Measurements from ENCODE around the gene HSDL2.
"Not testable (repeated sequence)": the region's sequence is repeated elsewhere in the genome, so short reads cannot be mapped to it uniquely, and the experiment has no call there.

The HSDL2 gene

GRCh38 chr9:112501287-112501686 is 121.4 kb downstream of the HSDL2 start:
- DNase-seq (ENCODE audit: low read depth) = no peak

GRCh38 chr9:112502175-112502946 is 122.5 kb downstream of the HSDL2 start:
- DNase-seq (ENCODE audit: low read depth) = no peak

- DNase-seq (ENCODE audit: low read depth) = no peak
Measured at GRCh38 chr9:112503170-112503569, 123.3 kb downstream of the HSDL2 start.

- no peak for DNase-seq (ENCODE audit: low read depth)
Measured at GRCh38 chr9:112505086-112505485, 125.2 kb downstream of the HSDL2 start.

- DNase-seq (ENCODE audit: low read depth) = no peak
Measured at GRCh38 chr9:112505607-112506006, 125.7 kb downstream of the HSDL2 start.

GRCh38 chr9:112506571-112506970 is 126.7 kb downstream of the HSDL2 start:
- DNase-seq (ENCODE audit: low read depth) = no peak

- DNase-seq (ENCODE audit: low read depth) = no peak
Measured at GRCh38 chr9:112507001-112507680, 127.2 kb downstream of the HSDL2 start.

GRCh38 chr9:112508377-112508776 is 128.5 kb downstream of the HSDL2 start:
- DNase-seq (ENCODE audit: low read depth) = no peak

- DNase-seq (ENCODE audit: low read depth) = not testable (repeated sequence)
Measured at GRCh38 chr9:112512377-112512776, 132.5 kb downstream of the HSDL2 start.

GRCh38 chr9:112516769-112517168 is 136.9 kb downstream of the HSDL2 start:
- no peak for DNase-seq (ENCODE audit: low read depth)

- DNase-seq (ENCODE audit: low read depth) = no peak
Measured at GRCh38 chr9:112520069-112520468, 140.2 kb downstream of the HSDL2 start.

GRCh38 chr9:112520656-112521055 is 140.7 kb downstream of the HSDL2 start:
- DNase-seq (ENCODE audit: low read depth) = no peak

All from stimulated activated CD8-positive, alpha-beta memory T cell treated with anti-CD3 and anti-CD28 coated beads, Interleukin-4, amount 100 ng/mL, for 24 hours (primary cell).